Measurements from ENCODE around the gene LLGL2. TPM values are rescaled to one million over a fixed set of nuclear protein-coding genes. Genes with fewer than 3 reads are reported as not detected.

Gene LLGL2
- total RNA-seq, 4 donors from 2014 or later: 40.0 to 101 (median 67.3) TPM

- H3K27ac ChIP-seq: no peak overlapping the region
- 85% methylated on average over 5 of the region's 19 CpGs; no CpG with 5 or more reads in 1 of the 2 donors for WGBS, 2 donors
- no peak for DNase-seq
- H3K27me3 ChIP-seq: no peaks in the 10 kb centered on the region
- no peaks in the 10 kb centered on the region for H3K9me3 ChIP-seq
- H3K4me1 ChIP-seq: peaks cover 0 to 31% (median 8%) of the 10 kb centered on the region in 3 donors
- peaks cover 0 to 82% (median 0%) of the 10 kb centered on the region in 3 donors for H3K36me3 ChIP-seq
- intact Hi-C loops (cut with DNase I): no loop called here
- no peak overlapping the region for H3K4me3 ChIP-seq
- TF ChIP-seq POLR2A (IDR thresholded peaks at IDR 0.05): no peak
- TF ChIP-seq, protein P1, sequence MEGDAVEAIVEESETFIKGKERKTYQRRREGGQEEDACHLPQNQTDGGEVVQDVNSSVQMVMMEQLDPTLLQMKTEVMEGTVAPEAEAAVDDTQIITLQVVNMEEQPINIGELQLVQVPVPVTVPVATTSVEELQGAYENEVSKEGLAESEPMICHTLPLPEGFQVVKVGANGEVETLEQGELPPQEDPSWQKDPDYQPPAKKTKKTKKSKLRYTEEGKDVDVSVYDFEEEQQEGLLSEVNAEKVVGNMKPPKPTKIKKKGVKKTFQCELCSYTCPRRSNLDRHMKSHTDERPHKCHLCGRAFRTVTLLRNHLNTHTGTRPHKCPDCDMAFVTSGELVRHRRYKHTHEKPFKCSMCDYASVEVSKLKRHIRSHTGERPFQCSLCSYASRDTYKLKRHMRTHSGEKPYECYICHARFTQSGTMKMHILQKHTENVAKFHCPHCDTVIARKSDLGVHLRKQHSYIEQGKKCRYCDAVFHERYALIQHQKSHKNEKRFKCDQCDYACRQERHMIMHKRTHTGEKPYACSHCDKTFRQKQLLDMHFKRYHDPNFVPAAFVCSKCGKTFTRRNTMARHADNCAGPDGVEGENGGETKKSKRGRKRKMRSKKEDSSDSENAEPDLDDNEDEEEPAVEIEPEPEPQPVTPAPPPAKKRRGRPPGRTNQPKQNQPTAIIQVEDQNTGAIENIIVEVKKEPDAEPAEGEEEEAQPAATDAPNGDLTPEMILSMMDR (IDR thresholded peaks at IDR 0.05): no peak
Observed at GRCh38 chr17:75614556-75615270, 89.2 kb downstream of the LLGL2 start.

DNA sequence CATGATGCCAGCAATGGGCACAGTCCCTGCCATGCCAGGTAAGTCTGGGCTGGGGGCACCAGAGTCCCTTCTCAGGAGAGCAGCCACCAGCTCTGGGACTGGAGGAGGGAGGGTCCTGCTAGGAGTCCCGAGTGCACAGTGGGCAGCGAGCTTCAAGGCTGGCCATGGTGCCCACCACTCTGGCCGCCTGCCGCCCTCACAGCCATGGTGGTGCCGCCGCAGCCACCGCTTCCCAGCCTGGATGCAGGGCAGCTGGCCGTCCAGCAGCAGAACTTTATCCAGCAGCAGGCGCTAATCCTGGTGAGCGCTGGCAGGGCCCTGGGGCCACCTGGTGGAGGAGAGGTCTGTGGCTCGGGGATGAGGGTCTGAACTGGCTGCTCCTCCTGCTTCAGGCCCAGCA is 89.8 kb downstream of the LLGL2 start:
- Histone ChIP-seq H3K9me3 (no peaks in the 10 kb centered on the region), H3K4me3 (no peak overlapping the region), H3K4me1 (peaks cover 0 to 28% (median 8%) of the 10 kb centered on the region in 3 donors), H3K36me3 (peaks cover 0 to 88% (median 0%) of the 10 kb centered on the region in 3 donors), H3K27me3 (no peaks in the 10 kb centered on the region), H3K27ac (no peak overlapping the region)
- intact Hi-C loops (cut with DNase I): no loop called here
- WGBS, 2 donors: 81% methylated on average over 5 of the region's 11 CpGs; no CpG with 5 or more reads in 1 of the 2 donors
- TF ChIP-seq, protein P1 (IDR thresholded peaks at IDR 0.05): no peak
- no peak for TF ChIP-seq POLR2A (IDR thresholded peaks at IDR 0.05)
- no peak for DNase-seq

DNA sequence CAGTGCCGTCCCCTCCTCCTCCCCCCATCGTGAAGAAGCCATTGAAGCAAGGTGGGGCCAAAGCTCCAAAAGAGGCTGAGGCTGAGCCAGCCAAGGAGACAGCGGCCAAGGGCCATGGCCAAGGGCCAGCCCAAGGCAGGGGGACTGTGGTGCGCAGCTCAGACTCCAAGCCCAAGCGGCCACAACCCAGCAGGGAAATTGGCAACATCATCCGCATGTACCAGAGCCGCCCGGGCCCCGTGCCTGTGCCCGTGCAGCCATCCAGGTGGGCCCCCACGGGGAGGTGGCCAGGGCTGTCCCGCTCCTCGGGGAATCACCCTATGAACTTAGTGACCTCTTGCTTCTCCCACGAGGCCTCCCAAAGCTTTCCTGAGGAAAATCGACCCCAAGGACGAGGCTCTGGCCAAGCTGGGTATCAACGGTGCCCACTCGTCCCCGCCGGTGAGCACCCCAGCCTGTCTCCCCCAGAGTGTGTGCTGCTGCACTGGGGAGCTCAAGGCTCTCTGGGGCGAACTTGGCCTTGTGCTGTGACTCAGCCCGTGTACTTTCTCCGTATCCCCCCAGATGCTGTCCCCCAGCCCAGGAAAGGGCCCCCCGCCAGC is 91.1 kb downstream of the LLGL2 start:
- intact Hi-C loops (cut with DNase I): no loop called here
- Histone ChIP-seq H3K4me1 (peaks cover 0 to 15% (median 5%) of the 10 kb centered on the region in 3 donors), H3K9me3 (no peaks in the 10 kb centered on the region), H3K27me3 (no peaks in the 10 kb centered on the region), H3K27ac (no peak overlapping the region), H3K4me3 (no peak overlapping the region), H3K36me3 (peaks cover 0 to 100% (median 0%) of the 10 kb centered on the region in 3 donors)
- WGBS, 2 donors: 40 to 79% methylated on average over 1 to 9 of the region's 24 CpGs
- TF ChIP-seq, protein P1 (IDR thresholded peaks at IDR 0.05): no peak
- no peak for TF ChIP-seq POLR2A (IDR thresholded peaks at IDR 0.05)
- no peak for DNase-seq

DNA sequence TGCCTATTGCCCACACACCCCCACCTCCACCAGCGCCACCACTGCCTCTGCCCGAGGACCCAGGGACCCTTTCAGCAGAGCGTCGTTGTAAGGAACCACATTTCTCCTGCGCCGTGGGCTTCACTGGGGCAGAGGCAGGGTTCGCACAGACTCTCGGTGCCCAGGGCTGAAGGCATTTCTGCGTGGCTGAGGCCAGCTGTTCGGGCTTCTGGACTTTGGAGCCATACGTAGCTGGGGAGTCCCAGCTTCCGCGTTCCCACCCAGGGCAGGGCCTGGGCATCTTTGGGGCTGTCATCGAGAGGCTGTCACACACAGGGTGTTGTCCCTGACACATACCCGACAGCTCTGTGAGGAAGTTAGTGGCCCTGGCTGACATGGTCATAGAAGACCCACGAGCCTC is 91.7 kb downstream of the LLGL2 start:
- H3K9me3 ChIP-seq: no peaks in the 10 kb centered on the region
- intact Hi-C loops (cut with DNase I): no loop called here
- no peak for DNase-seq
- H3K4me1 ChIP-seq: peaks cover 0 to 9% (median 0%) of the 10 kb centered on the region in 3 donors
- peaks cover 0 to 98% (median 0%) of the 10 kb centered on the region in 3 donors for H3K36me3 ChIP-seq
- H3K4me3 ChIP-seq: no peak overlapping the region
- no peak overlapping the region for H3K27ac ChIP-seq
- 40 to 82% methylated on average over 1 to 3 of the region's 16 CpGs for WGBS, 2 donors
- TF ChIP-seq POLR2A (IDR thresholded peaks at IDR 0.05): no peak
- TF ChIP-seq, protein P1 (IDR thresholded peaks at IDR 0.05): no peak
- H3K27me3 ChIP-seq: no peaks in the 10 kb centered on the region

GRCh38 chr17:75617675-75618074 is 92.2 kb downstream of the LLGL2 start:
- H3K4me3 ChIP-seq: no peak overlapping the region
- H3K27me3 ChIP-seq: no peaks in the 10 kb centered on the region
- peaks cover 0 to 4% (median 0%) of the 10 kb centered on the region in 3 donors for H3K4me1 ChIP-seq
- 80 to 90% methylated on average over 6 to 11 of the region's 11 CpGs for WGBS, 2 donors
- no peak overlapping the region for H3K27ac ChIP-seq
- TF ChIP-seq, protein P1 (IDR thresholded peaks at IDR 0.05): no peak
- no peak for TF ChIP-seq POLR2A (IDR thresholded peaks at IDR 0.05)
- H3K9me3 ChIP-seq: no peaks in the 10 kb centered on the region
- intact Hi-C loops (cut with DNase I): no loop called here
- H3K36me3 ChIP-seq: peaks cover 0 to 93% (median 0%) of the 10 kb centered on the region in 3 donors
- DNase-seq: no peak

Measured in esophagus squamous epithelium (tissue), 5 donors.